ENCODE measurements around the gene C12orf42. TPM values are rescaled to one million over a fixed set of nuclear protein-coding genes. Genes with fewer than 3 reads are reported as not detected.

Gene C12orf42
- total RNA-seq, 1 experiment from 2014 or later, result not detected

DNA sequence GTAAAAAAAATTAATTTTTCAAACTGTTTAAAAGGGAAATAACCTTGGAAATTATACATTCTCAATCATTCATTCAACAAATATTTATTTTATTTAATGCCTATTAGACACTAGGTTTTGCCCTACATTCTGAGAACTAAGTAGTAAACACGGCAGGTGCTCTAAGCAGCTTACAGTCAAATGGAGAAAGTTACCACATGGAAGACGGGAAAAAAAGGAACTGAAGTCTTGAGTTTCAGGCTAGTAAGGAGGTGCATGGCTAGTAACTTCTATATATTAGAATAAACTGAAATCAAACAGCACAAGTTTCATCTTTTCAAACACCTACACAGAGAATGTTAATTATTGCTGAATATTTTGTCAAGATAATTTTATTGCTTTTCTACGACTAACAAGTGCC, 52.9 kb downstream of the C12orf42 start:
- H3K9me3 ChIP-seq (ENCODE audit: control insufficient read depth in 1 of 2, insufficient read depth in 1 of 2, low read depth in 1 of 2, low read length in 2 of 2), result no peaks in the 10 kb centered on the region
- H3K9me2 ChIP-seq (ENCODE audit: insufficient read depth), result no peaks in the 10 kb centered on the region
- no peak overlapping the region for H2AFZ ChIP-seq (ENCODE audit: low read depth, low read length, poor library complexity, severe bottlenecking)
- RAD21 ChIA-PET (ENCODE audit: low non-redundant PET in 1 of 2, low total read pairs in 2 of 2, uncharacterized antibody in 2 of 2, unreplicated experiment in 2 of 2), result no interaction called here
- no peaks in the 10 kb centered on the region for H4K20me1 ChIP-seq (ENCODE audit: insufficient read depth)
- H3K4me1 ChIP-seq (ENCODE audit: control insufficient read depth in 1 of 2, insufficient read depth in 2 of 2, low read length in 2 of 2), result no peaks in the 10 kb centered on the region
- intact Hi-C loops (cut with micrococcal nuclease), result no loop called here
- POLR2A ChIA-PET, result no interaction called here
- H3K27ac ChIP-seq (ENCODE audit: low read depth, low read length), result no peak overlapping the region
- no peak for TF ChIP-seq YY1 (IDR thresholded peaks at IDR 0.05; ENCODE audit: extremely low read depth, insufficient replicate concordance, low read depth, low read length)
- TF ChIP-seq, protein P1, sequence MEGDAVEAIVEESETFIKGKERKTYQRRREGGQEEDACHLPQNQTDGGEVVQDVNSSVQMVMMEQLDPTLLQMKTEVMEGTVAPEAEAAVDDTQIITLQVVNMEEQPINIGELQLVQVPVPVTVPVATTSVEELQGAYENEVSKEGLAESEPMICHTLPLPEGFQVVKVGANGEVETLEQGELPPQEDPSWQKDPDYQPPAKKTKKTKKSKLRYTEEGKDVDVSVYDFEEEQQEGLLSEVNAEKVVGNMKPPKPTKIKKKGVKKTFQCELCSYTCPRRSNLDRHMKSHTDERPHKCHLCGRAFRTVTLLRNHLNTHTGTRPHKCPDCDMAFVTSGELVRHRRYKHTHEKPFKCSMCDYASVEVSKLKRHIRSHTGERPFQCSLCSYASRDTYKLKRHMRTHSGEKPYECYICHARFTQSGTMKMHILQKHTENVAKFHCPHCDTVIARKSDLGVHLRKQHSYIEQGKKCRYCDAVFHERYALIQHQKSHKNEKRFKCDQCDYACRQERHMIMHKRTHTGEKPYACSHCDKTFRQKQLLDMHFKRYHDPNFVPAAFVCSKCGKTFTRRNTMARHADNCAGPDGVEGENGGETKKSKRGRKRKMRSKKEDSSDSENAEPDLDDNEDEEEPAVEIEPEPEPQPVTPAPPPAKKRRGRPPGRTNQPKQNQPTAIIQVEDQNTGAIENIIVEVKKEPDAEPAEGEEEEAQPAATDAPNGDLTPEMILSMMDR (IDR thresholded peaks at IDR 0.05 in 2 of 3, conservative IDR thresholded peaks at IDR 0.05 in 1 of 3; ENCODE audit: borderline replicate concordance in 1 of 3, insufficient read depth in 1 of 3, low read depth in 2 of 3, low read length in 2 of 3), result no peak
- TF ChIP-seq EZH2 (IDR thresholded peaks at IDR 0.05), result no peak
- no peak for TF ChIP-seq SP1 (IDR thresholded peaks at IDR 0.05; ENCODE audit: low read depth)
- no peak for DNase-seq (ENCODE audit: low read depth, low spot score)
- CTCF ChIA-PET, result no interaction called here
- BruUV-seq (replicated peaks), result no TSS peak
- no peak overlapping the region for H3K9ac ChIP-seq (ENCODE audit: low read length)
- H3K27me3 ChIP-seq (ENCODE audit: insufficient read depth, low read length), result 0 out of 2 replicates have a peak, but pooled peaks cover 13% of the 10 kb centered on the region
- no peak overlapping the region for H3K4me2 ChIP-seq (ENCODE audit: low read length)
- H3K4me3 ChIP-seq (replicated peaks in 1 of 2; ENCODE audit: low read depth in 1 of 2, low read length in 2 of 2), result no peak overlapping the region
- no peaks in the 10 kb centered on the region for H3K36me3 ChIP-seq (ENCODE audit: control insufficient read depth in 1 of 2, insufficient read depth in 2 of 2, low read length in 2 of 2)
- H3K79me2 ChIP-seq (ENCODE audit: insufficient read depth, low read length), result no peaks in the 10 kb centered on the region
- ATAC-seq, result no peak

DNA sequence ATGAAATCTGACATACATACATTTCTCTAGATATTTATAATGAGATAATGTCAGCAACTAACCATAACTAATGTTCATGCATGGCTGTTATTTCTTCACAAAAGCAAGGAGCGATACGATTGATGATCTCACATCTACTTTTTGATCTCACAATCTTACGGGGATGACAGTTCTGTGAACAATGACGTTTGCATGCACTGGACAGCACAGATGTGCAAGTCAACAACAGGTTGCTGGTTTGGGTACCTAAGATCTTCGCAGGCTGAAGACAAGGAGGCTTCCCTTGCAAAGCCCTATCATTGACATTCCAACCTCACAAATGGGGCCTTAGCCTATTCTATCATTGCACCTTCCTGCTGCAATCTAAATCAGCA, 53.6 kb downstream of the C12orf42 start:
- H3K4me1 ChIP-seq (ENCODE audit: control insufficient read depth in 1 of 2, insufficient read depth in 2 of 2, low read length in 2 of 2), result no peaks in the 10 kb centered on the region
- no peaks in the 10 kb centered on the region for H3K9me2 ChIP-seq (ENCODE audit: insufficient read depth)
- no peak for DNase-seq (ENCODE audit: low read depth, low spot score)
- no peak overlapping the region for H3K4me2 ChIP-seq (ENCODE audit: low read length)
- ChIA-PET CTCF (no interaction called here), POLR2A (no interaction called here), RAD21 (ENCODE audit: low non-redundant PET in 1 of 2, low total read pairs in 2 of 2, uncharacterized antibody in 2 of 2, unreplicated experiment in 2 of 2) (no interaction called here)
- TF ChIP-seq EGR1 (IDR thresholded peaks at IDR 0.05; ENCODE audit: low read depth) (no peak), CBX3 (IDR thresholded peaks at IDR 0.05; ENCODE audit: low read depth) (no peak)
- no peak for ATAC-seq
- no peaks in the 10 kb centered on the region for H3K79me2 ChIP-seq (ENCODE audit: insufficient read depth, low read length)
- 0 out of 2 replicates have a peak, but pooled peaks cover 13% of the 10 kb centered on the region for H3K27me3 ChIP-seq (ENCODE audit: insufficient read depth, low read length)
- no peak overlapping the region for H3K4me3 ChIP-seq (replicated peaks in 1 of 2; ENCODE audit: low read depth in 1 of 2, low read length in 2 of 2)
- no peak overlapping the region for H2AFZ ChIP-seq (ENCODE audit: low read depth, low read length, poor library complexity, severe bottlenecking)
- H3K36me3 ChIP-seq (ENCODE audit: control insufficient read depth in 1 of 2, insufficient read depth in 2 of 2, low read length in 2 of 2), result no peaks in the 10 kb centered on the region
- H3K9me3 ChIP-seq (ENCODE audit: control insufficient read depth in 1 of 2, insufficient read depth in 1 of 2, low read depth in 1 of 2, low read length in 2 of 2), result no peaks in the 10 kb centered on the region
- BruUV-seq (replicated peaks), result no TSS peak
- no peak overlapping the region for H3K27ac ChIP-seq (ENCODE audit: low read depth, low read length)
- intact Hi-C loops (cut with micrococcal nuclease), result no loop called here
- no peaks in the 10 kb centered on the region for H4K20me1 ChIP-seq (ENCODE audit: insufficient read depth)
- no peak overlapping the region for H3K9ac ChIP-seq (ENCODE audit: low read length)

Data from HCT116 (cell line).